Loucy (cell line): ENCODE data around the gene IL33.

Source experiments
- H2AFZ ChIP-seq: fragments of 200-600 bp; sonication (generic); 2 replicates; pipeline ENCODE4 v1.6.0; 2016; ENCODE audit warnings: antibody characterized with exemption, mild to moderate bottlenecking, low read length, moderate library complexity
- H3F3A ChIP-seq: fragments of 200-600 bp; 2 replicates; pipeline ENCODE4 v1.6.0; 2016; ENCODE audit warnings: antibody characterized with exemption, low read depth, mild to moderate bottlenecking
- H3K27me3 ChIP-seq: fragments of 200-600 bp; sonication (generic); 2 replicates; pipeline ENCODE4 v1.6.1; 2014; ENCODE audit warnings: low read length, mild to moderate bottlenecking; ENCODE audit not compliant: insufficient read depth, poor library complexity, severe bottlenecking
- H3K36me3 ChIP-seq: fragments of 200-600 bp; sonication (generic); 2 replicates; pipeline ENCODE4 v1.6.1; 2016; ENCODE audit warnings: low read length; ENCODE audit not compliant: insufficient read depth
- H3K4me1 ChIP-seq: fragments of 200-600 bp; sonication (generic); 2 replicates; pipeline ENCODE4 v1.5.1; 2014; ENCODE audit warnings: low read length, mild to moderate bottlenecking; ENCODE audit not compliant: insufficient read depth, poor library complexity, severe bottlenecking
- H3K4me2 ChIP-seq: fragments of 200-600 bp; sonication (generic); 2 replicates; pipeline ENCODE4 v1.6.0; 2014; ENCODE audit warnings: antibody characterized with exemption, low read length, low read depth, mild to moderate bottlenecking; ENCODE audit not compliant: poor library complexity, severe bottlenecking
- H3K4me3 ChIP-seq: fragments of 200-600 bp; sonication (generic); 2 replicates; pipeline ENCODE4 v1.5.1; 2014; ENCODE audit warnings: low read length, mild to moderate bottlenecking, mixed read lengths; ENCODE audit not compliant: poor library complexity, severe bottlenecking
- H3K79me2 ChIP-seq: fragments of 200-600 bp; sonication (generic); 2 replicates; pipeline ENCODE4 v1.6.1; 2014; ENCODE audit warnings: low read length; ENCODE audit not compliant: insufficient read depth
- H3K9ac ChIP-seq: fragments of 200-600 bp; sonication (generic); 2 replicates; pipeline ENCODE4 v1.6.0; 2014; ENCODE audit warnings: mild to moderate bottlenecking, low read depth, low read length, moderate library complexity; ENCODE audit not compliant: poor library complexity, severe bottlenecking
- H3K9me2 ChIP-seq: fragments of 200-600 bp; sonication (generic); replicated peaks from 2 replicates; pipeline ENCODE4 v1.6.1; 2016; ENCODE audit warnings: low read depth, low read length, mixed read lengths
- H3K9me3 ChIP-seq: fragments of 200-600 bp; sonication (generic); 2 replicates; pipeline ENCODE4 v1.6.1; 2014; ENCODE audit warnings: mild to moderate bottlenecking, antibody characterized with exemption, low read length, low read depth; ENCODE audit not compliant: insufficient read depth
- H4K20me1 ChIP-seq: fragments of 200-600 bp; sonication (generic); 2 replicates; pipeline ENCODE4 v1.6.0; 2014; ENCODE audit warnings: antibody characterized with exemption, low read length, mild to moderate bottlenecking; ENCODE audit not compliant: insufficient read depth, poor library complexity, severe bottlenecking
- CTCF ChIP-seq: fragments of 200-600 bp; sonication (generic); conservative IDR thresholded peaks from 2 replicates; pipeline ENCODE4 v1.5.1; 2014; ENCODE audit warnings: mild to moderate bottlenecking, antibody characterized with exemption, low read length
- EZH2phosphoT487 ChIP-seq: fragments of 200-600 bp; IDR thresholded peaks from 2 replicates; pipeline ENCODE4 v1.6.1; 2018; ENCODE audit warnings: antibody characterized with exemption, mild to moderate bottlenecking, moderate library complexity, borderline replicate concordance

IL33 gene

DNA sequence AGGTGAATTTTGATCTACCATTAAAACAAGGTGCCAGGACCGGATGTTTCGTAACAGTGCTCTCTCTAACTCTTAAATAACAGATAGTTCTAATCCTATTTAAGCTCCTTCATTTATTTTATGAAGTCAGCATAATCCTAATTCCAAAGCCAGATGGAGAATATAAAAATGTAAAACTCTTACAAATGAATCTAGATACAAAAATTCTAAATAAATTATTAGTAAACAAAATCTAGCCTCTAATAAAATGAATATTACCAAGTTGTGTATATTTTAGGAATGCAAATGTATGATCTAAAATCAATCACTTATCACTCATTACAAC, 32.4 kb upstream of the IL33 start:
- H3K36me3 ChIP-seq, result no peaks in the 10 kb centered on the region
- H3K79me2 ChIP-seq, result no peaks in the 10 kb centered on the region
- no peaks in the 10 kb centered on the region for H3K27me3 ChIP-seq
- H2AFZ ChIP-seq, result no peak overlapping the region
- H3K9me2 ChIP-seq, result no peaks in the 10 kb centered on the region
- H3K4me2 ChIP-seq, result no peak overlapping the region
- H3F3A ChIP-seq, result no peaks in the 10 kb centered on the region
- no peaks in the 10 kb centered on the region for H3K4me1 ChIP-seq
- no peaks in the 10 kb centered on the region for H4K20me1 ChIP-seq
- no peak overlapping the region for H3K9ac ChIP-seq
- H3K4me3 ChIP-seq, result no peak overlapping the region
- TF ChIP-seq CTCF, result no peak
- TF ChIP-seq EZH2phosphoT487, result no peak
- no peaks in the 10 kb centered on the region for H3K9me3 ChIP-seq

- H3K4me2 ChIP-seq, result no peak overlapping the region
- H3K27me3 ChIP-seq, result no peaks in the 10 kb centered on the region
- no peak overlapping the region for H3K9ac ChIP-seq
- H3K9me2 ChIP-seq, result no peaks in the 10 kb centered on the region
- no peak overlapping the region for H2AFZ ChIP-seq
- no peaks in the 10 kb centered on the region for H3K36me3 ChIP-seq
- TF ChIP-seq CTCF (no peak), EZH2phosphoT487 (no peak)
- H3K79me2 ChIP-seq, result no peaks in the 10 kb centered on the region
- H3K9me3 ChIP-seq, result no peaks in the 10 kb centered on the region
- no peaks in the 10 kb centered on the region for H4K20me1 ChIP-seq
- H3K4me3 ChIP-seq, result no peak overlapping the region
- H3K4me1 ChIP-seq, result no peaks in the 10 kb centered on the region
- H3F3A ChIP-seq, result no peaks in the 10 kb centered on the region
Measured at GRCh38 chr9:6183627-6184026, 32.0 kb upstream of the IL33 start.

DNA sequence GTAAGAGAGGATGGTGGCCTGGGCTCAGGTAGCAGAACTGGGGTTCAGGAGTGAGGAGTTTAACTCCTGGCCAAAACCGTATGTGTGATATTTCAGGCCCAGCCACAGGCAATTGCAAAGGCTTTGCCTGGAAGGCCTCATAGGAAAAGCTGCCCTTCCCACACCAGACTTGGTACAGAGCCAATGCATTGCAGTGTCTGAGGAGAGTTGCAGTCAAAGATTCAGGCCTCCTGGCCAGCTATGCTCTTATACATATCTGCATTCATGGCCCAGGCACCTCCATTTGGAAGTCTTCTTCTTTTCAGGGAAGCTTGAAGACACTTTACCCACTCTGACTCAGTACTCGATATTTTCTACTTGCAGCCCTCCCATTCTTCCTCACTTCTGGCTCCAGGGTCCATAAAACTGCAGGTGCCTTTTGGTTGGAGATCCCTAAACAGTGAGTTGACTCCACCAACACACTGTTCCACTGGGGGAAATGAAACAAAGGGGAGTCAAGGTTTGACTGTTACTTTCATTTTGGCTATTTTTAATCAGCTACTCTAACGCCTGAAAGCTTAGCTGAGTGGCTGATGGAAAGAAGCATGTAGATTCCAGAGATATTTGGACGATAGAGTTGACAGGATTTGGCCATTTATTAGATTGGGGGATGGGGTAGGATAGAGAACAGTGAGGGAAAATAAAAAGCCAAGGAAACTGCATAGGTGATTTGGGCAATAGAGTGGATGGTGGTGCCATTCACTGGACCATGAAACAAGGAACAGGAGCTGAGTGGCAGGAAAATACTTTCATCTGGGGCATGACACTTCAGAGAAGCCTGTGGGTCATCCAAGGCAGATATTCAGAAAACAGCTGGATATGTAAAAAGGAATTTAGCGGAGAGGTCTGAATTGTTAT, 30.6 kb upstream of the IL33 start:
- Histone ChIP-seq H3F3A (no peaks in the 10 kb centered on the region), H3K9me3 (no peaks in the 10 kb centered on the region), H3K79me2 (no peaks in the 10 kb centered on the region), H3K4me2 (no peak overlapping the region), H4K20me1 (no peaks in the 10 kb centered on the region), H3K9ac (no peak overlapping the region), H3K4me1 (no peaks in the 10 kb centered on the region), H3K27me3 (no peaks in the 10 kb centered on the region), H3K9me2 (no peaks in the 10 kb centered on the region), H3K4me3 (no peak overlapping the region), H3K36me3 (no peaks in the 10 kb centered on the region), H2AFZ (no peak overlapping the region)
- TF ChIP-seq CTCF (no peak), EZH2phosphoT487 (no peak)
